ENCODE data around the gene KLHDC1.

DNA sequence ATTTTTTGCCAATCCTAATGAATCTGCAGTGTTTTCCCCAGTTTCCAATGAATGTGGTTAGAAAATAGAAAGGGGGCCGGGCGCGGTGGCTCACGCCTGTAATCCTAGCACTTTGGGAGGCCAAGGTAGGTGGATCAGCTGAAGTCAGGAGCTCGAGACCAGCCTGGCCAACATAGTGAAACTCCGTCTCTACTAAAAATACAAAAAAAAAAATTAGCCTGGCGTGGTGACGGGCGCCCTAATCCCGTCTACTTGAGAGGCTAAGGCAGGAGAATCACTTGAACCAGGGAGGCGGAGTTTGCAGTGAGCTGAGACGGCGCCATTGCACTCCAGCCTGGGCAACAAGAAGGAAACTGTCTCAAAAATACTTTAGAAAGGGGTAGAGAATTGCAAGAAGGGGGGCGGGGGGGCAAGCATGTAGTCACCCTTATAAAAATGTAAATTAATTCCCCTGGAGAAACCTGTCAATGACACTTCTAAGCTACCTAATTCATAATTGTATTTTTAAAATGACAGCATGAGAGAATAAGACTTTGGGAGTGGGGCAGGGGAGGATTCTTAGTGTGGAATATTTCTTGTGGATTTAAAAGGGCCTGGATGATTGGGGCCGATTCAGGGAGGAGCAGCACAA lies 76.8 kb downstream of the KLHDC1 start:
- TF ChIP-seq, protein P1, sequence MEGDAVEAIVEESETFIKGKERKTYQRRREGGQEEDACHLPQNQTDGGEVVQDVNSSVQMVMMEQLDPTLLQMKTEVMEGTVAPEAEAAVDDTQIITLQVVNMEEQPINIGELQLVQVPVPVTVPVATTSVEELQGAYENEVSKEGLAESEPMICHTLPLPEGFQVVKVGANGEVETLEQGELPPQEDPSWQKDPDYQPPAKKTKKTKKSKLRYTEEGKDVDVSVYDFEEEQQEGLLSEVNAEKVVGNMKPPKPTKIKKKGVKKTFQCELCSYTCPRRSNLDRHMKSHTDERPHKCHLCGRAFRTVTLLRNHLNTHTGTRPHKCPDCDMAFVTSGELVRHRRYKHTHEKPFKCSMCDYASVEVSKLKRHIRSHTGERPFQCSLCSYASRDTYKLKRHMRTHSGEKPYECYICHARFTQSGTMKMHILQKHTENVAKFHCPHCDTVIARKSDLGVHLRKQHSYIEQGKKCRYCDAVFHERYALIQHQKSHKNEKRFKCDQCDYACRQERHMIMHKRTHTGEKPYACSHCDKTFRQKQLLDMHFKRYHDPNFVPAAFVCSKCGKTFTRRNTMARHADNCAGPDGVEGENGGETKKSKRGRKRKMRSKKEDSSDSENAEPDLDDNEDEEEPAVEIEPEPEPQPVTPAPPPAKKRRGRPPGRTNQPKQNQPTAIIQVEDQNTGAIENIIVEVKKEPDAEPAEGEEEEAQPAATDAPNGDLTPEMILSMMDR (optimal IDR thresholded peaks at IDR 0.05 in 1 of 3, IDR thresholded peaks at IDR 0.05 in 1 of 3, conservative IDR thresholded peaks at IDR 0.05 in 1 of 3; ENCODE audit: extremely low read depth in 1 of 3, insufficient read depth in 2 of 3, low read length in 3 of 3), result no peak
- TF ChIP-seq EZH2 (IDR thresholded peaks at IDR 0.05; ENCODE audit: low read length), result no peak

All from keratinocyte (primary cell).